Measurements from ENCODE around the gene CAPN11.

CAPN11 gene

DNA sequence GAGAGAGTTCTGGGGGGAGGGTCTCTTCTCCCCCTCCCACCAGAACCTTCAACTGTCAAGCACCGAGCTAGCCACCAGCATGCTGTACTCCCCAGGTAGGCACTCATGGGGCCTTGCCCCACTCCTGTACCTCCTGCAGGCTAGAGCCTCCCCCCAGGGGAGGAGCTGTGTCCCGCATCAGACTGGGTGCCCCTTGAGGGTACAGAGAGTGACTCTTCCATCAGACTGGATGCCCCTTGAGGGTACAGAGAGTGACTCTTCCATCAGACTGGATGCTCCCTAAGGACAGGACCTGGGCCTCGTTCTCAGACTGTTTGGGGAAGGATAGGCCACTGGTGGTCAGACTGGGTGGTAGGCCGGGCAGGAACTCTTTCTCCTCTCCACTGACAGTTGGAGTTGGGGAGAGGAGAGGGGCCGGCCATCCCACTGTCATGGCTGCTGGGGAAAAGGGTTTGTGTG, at the start of gene CAPN11:
Gene CAPN11 (plus strand): TSS at position 51 of the 459 bp plus-strand sequence. CDS start 29 bp downstream, at position 80.
- ATAC-seq: no peak

GRCh38 chr6:44109212-44109611, 49.4 kb upstream of the CAPN11 start:
- no peak for ATAC-seq

- no peak for ATAC-seq
Measured at GRCh38 chr6:44110005-44110676, 48.5 kb upstream of the CAPN11 start.

GRCh38 chr6:44110966-44111365, 47.7 kb upstream of the CAPN11 start:
- ATAC-seq: no peak

DNA sequence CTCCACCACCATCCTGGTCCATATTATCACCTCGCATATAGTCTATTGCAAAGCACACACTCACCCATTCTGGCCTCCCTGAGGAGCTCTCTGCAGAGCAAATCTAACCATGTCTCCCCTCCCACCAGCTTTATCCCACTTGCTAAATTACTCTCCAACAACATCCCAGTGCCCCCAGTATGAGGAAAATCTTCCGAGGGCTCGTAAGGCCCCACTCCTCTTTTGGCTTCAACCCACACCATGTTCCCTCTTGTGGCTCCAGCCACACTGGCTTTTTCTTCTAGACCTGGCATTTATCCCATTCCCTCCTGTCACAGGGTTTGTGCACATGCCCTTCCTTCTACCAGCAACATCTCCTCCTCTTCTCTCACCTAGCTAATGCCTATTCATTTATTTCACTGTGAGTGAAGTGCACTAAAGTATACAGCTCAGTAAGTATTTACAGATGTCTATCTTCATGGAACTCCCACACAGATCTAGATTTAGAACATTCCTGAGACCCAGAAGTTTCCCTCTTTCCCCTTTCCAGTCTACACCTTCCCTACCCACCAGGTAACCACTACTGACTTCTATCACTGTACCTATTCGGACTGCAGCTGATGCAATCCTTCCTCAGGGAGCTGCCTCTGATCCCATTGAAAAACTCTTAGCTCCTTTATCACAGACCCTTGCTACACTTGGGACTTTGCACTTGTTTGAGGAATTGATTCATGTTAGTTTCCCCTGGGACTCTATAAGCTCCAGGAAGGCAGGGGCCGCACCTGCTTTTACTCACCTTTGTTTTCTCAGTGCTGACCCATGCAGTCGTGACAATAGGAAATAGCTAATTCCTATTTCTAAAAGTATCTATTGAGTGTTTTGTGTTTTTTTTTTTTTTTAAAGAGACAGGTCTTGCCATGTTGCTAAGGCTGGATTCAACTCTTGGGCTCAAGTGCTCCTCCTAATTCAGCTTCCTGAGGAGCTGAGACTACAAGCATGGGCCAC, 46.9 kb upstream of the CAPN11 start:
- no peak for ATAC-seq

DNA sequence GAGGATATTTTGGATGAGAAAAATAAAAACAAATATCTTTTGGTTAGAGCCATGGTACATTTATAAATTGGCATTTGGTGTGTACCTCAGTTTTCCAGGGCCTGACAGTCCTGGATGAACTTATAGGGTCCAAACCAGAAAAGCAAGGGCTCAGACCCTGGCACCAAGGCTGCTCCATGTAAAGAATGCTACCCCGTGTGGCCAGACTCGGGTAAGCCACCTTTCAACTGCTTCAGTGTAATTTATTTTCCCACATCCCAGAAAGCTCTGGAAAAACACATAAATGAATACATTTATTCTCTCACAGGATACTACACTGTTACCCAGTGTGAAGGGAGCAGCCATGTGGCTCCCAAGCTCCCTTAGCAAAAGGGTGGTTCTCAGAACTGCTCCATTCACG, 45.2 kb upstream of the CAPN11 start:
- ATAC-seq: no peak

DNA sequence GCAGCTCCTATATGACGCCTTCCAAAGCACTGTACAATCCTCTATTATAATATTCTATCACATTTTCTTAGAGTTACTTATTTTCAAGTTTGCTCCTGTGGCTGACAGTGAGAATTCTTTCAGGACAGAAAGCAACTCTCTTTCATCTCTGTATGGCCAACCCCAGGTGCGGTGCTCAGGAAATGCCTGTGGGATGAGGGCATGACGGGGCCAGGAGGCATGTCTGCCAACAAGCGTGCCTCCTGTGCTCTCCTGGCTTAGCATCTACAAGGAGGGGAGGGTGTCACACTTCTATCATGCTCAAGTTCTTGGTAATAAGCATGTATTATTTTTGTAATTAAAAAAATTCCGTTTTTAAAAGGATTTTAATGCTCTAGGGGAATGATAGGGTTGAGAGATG, 42.8 kb upstream of the CAPN11 start:
- ATAC-seq: no peak

DNA sequence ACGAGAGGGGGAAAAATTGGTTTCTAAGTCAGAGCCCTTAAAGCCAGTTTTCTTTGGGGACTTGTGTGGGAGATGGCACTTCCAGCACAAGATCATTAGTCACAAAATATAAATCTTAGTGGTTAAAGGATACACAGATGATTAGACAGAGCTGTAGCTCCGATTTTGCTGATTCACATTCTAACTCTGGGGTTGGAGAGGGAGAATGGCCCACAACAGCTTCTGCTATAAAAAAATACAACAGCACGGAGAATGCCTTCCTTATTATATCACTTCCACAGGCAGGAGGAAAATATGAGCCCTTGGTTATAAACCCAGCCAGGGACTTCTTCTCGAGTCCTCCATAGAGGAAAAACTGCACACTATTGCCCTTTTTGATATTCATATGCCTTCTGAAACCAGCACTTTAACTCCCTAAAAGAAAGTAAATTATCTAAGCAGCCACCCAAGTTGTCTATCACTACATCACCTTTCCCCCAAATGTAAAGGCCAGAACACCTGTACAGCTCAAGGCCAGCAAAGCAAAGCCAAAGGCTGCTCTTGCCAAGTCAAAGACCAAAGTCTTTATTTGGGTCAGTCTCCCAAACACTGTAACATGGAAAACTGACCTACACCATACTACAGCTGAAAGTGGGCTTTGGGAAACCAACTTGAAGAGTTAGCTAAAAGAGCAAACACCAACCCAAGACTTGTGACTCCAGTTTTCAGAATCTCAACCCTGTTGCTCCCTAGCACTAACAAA, 41.8 kb upstream of the CAPN11 start:
- ATAC-seq: no peak

GRCh38 chr6:44117397-44118128, 41.1 kb upstream of the CAPN11 start:
- no peak for ATAC-seq

DNA sequence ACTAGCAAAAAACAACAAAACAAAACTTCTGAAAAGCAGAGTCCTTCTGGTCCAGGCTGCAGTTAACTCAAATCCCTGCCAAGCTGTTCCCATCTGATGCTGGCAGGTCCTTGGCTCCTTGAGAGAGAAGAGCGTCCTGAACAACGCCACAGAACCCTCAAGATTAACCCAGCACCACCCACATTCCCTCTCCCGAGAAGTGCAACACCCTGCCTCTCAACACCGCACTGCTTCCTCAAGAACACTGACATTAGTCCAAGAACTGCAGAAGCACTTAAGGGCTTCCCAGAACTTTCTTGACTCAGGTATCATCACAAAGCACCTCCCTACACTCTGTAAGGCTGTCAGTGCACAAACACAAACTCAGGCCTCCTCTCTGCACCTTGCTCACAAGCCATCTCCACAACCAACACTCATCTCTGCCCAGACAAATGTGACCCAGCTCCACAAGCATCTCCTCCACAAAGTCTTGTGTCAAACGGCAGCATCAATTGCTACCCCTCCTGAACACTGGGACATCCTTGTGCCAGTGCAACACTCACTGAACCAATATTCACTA, 38.8 kb upstream of the CAPN11 start:
- ATAC-seq: no peak

GRCh38 chr6:44120692-44121443, 37.8 kb upstream of the CAPN11 start:
- ATAC-seq: no peak

DNA sequence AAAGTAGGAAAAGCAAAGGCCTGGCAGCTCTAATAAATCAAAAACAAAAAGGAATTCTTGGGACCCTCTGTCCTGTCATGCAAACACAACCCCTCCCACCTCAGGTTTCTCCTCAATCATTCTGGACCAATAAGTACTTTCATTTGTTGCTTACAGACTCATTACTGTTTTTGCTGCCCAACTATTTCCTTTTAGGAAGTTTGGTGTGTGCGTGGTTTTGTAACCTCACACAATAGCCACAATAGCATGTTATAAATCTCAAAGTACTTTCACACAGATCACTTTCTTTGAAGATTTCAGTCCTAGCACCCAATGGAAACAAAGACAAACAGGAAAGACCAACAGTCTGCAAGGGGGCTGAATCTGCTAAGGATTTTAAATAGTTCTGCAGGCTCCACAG, 35.8 kb upstream of the CAPN11 start:
- no peak for ATAC-seq

- ATAC-seq: no peak
Measured at GRCh38 chr6:44123544-44123943, 35.1 kb upstream of the CAPN11 start.

DNA sequence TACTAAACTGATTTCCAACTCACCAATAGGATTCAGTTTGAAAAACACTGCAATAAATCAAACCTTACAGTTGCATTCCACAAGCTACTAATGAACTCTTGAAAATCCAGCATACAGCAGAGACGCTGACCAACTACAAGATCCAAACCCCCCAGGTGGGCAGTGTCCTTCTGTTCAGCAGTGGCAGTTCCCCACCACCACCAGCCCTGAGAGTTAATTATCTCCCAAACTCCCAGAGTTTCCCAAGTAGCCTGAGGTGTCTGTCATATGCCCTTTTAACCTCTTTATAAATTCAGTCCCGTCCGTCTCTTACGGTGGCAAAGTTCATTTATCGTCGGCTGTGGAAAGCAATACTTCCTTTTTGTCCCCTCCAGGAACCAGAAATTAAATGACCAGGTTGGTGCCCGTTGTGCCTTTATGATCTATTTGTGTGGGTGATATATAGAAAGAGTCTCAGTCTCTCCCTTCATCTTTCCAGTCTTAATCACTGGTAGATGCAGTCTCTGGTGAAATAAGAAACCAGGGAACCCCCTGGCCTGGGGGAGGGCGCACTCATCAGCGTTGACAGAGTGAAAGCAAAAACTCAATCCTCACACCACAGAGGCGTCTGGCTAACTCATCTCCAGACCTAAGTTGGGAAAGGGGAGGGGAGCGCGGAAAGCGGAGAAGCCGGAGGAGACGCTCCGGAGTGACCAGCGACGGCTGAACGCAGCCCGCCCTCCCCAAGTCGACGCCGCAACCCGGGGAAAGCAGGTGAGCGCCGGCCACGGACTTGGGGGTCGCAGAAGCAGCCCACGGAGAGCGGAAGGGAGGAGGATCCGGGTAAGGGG, 32.1 kb upstream of the CAPN11 start:
- ATAC-seq: peak; percentile 87 to 90

GRCh38 chr6:44127186-44128019, 31.2 kb upstream of the CAPN11 start, which contains the start of the genes MRPL14 and TMEM63B:
Gene MRPL14 (minus strand): TSS chr6:44127452. CDS start chr6:44116611, 10,841 bp downstream.
Gene TMEM63B (plus strand): TSS chr6:44127554. CDS start chr6:44134585, 7,031 bp downstream.
- ATAC-seq: peak; percentile 78 to 81

DNA sequence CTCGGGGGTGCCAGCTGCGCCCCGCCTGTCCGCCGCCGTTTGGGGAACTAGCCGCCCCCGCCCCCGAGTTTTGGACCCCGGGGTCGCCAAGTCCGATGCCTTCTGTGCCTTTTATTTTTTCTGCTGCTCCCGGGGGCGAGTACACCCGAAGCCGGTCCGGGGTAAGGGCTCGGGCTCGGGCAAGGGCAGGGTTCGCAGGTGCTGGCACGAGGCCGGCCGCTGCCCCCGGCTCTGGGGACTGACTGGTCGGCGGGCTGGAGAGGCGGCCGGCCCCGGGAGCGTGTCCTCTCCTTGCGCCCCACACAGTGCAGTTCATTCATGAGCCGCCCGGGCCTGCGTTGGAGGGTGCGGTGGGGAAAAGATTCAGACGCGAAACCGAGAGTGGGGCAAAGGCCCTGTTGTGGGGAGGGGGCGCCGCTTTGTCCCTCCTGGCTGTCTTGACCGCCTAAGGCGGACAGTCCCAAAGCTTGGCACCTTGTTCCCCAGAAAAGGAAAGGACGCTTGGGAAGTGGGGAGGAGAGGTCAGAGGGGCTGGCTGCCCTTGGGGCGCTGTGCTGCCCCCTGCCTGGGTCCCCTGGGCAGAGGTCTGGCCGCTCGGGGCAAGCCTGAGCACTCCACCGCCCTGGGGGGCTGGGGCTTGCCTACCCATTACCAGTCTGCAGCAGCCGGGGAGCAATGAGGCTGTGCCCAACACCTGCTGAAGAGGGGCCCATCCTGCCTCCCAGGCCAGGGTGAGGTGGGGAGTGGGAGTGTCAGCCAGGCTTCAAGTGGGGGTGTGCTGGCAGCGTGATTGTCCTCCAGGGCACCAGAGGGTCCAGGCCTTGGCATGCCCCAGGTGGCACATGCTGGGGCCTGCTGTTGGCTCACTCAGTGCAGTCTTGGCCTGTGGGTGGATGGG, 30.4 kb upstream of the CAPN11 start:
- ATAC-seq: no peak

DNA sequence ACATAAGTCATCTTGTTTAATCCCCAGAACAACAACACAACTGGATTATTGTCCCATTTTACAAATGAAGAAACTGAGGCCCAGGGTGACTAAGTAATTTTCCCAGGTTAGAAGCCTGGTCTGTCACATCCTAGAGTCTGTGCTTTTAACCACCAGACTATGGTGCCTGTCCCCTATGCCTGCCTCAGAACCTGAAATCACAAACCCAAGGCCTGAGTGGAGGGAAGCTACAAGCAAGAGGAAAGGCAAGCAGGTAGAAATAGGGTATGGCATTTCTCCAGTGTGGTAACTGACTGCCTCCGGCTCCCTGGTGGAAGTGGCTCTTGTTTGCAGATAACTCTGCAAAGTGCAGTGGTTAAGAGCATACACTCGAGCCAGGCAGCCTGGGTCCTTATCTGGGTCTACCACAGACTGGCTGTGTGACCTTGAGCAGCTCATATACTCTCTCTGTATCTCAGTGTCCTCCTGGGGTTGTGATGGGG, 28.7 kb upstream of the CAPN11 start:
- ATAC-seq: no peak

DNA sequence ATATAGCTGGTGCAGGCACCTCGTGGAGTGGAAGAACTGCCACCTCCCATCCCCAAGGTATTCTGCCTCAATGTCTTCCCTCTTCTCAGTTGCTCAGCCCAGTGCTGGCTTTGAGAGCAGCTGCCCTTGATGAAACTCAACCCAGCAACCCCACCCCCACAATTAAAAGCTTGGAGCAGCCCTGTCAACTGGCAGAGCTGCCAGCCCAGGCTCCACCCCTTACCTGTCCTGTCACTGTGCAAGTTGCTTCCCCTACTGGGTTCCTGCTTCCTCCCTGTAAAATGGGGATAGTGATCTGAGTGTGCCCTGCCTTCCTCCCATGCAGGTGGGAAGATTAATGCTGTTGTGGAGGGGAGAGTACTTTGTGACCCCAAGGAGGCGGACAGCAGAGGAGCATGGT, 26.7 kb upstream of the CAPN11 start:
- ATAC-seq: no peak

All from activated CD4-positive, CD25-positive, alpha-beta regulatory T cell treated with anti-CD3 and anti-CD28 coated beads, Interleukin-2, amount 50 U/mL, for 24 hours (primary cell).